ENCODE measurements around the gene TNS1. TPM values are rescaled to one million over a fixed set of nuclear protein-coding genes. Genes with fewer than 3 reads are reported as not detected.

Gene TNS1
- total RNA-seq, 1 donor: 39.0 TPM

- DNase-seq (ENCODE audit: low read depth in 2 of 3, low spot score in 2 of 3): no peak
These were observed 38.3 kb downstream of the TNS1 start for GRCh38 chr2:217964275-217965161.

- DNase-seq (ENCODE audit: low read depth in 2 of 3, low spot score in 2 of 3): no peak
These were observed 42.4 kb downstream of the TNS1 start for GRCh38 chr2:217960351-217960750.

- DNase-seq (ENCODE audit: low read depth in 2 of 3, low spot score in 2 of 3): no peak
These were observed 43.1 kb downstream of the TNS1 start for GRCh38 chr2:217959723-217960122.

GRCh38 chr2:217958884-217959225 lies 43.9 kb downstream of the TNS1 start:
- DNase-seq (ENCODE audit: low read depth in 2 of 3, low spot score in 2 of 3): no peak

- no peak for DNase-seq (ENCODE audit: low read depth in 2 of 3, low spot score in 2 of 3)
These were observed 44.5 kb downstream of the TNS1 start for GRCh38 chr2:217958206-217958883.

- no peak for DNase-seq (ENCODE audit: low read depth in 2 of 3, low spot score in 2 of 3)
These were observed 46.0 kb downstream of the TNS1 start for GRCh38 chr2:217956586-217957457.

GRCh38 chr2:217955881-217956493 lies 46.8 kb downstream of the TNS1 start:
- DNase-seq (ENCODE audit: low read depth in 2 of 3, low spot score in 2 of 3): no peak

- no peak for DNase-seq (ENCODE audit: low read depth in 2 of 3, low spot score in 2 of 3)
These were observed 47.6 kb downstream of the TNS1 start for GRCh38 chr2:217954971-217955740.

- DNase-seq (ENCODE audit: low read depth in 2 of 3, low spot score in 2 of 3): no peak
These were observed 48.3 kb downstream of the TNS1 start for GRCh38 chr2:217954469-217954868.

- no peak for DNase-seq (ENCODE audit: low read depth in 2 of 3, low spot score in 2 of 3)
These were observed 48.7 kb downstream of the TNS1 start for GRCh38 chr2:217954051-217954450.

GRCh38 chr2:217953531-217953932 lies 49.3 kb downstream of the TNS1 start:
- no peak for DNase-seq (ENCODE audit: low read depth in 2 of 3, low spot score in 2 of 3)

- DNase-seq (ENCODE audit: low read depth in 2 of 3, low spot score in 2 of 3): no peak
These were observed 49.7 kb downstream of the TNS1 start for GRCh38 chr2:217953011-217953481.

GRCh38 chr2:217952409-217952808 lies 50.4 kb downstream of the TNS1 start:
- DNase-seq (ENCODE audit: low read depth in 2 of 3, low spot score in 2 of 3): no peak

GRCh38 chr2:217951521-217952247 lies 51.1 kb downstream of the TNS1 start:
- no peak for DNase-seq (ENCODE audit: low read depth in 2 of 3, low spot score in 2 of 3)

GRCh38 chr2:217951091-217951490 lies 51.7 kb downstream of the TNS1 start:
- no peak for DNase-seq (ENCODE audit: low read depth in 2 of 3, low spot score in 2 of 3)

- no peak for DNase-seq (ENCODE audit: low read depth in 2 of 3, low spot score in 2 of 3)
These were observed 52.4 kb downstream of the TNS1 start for GRCh38 chr2:217950401-217950871.

GRCh38 chr2:217949447-217949846 lies 53.3 kb downstream of the TNS1 start:
- DNase-seq (ENCODE audit: low read depth in 2 of 3, low spot score in 2 of 3): no peak

- DNase-seq (ENCODE audit: low read depth in 2 of 3, low spot score in 2 of 3): no peak
These were observed 53.9 kb downstream of the TNS1 start for GRCh38 chr2:217948897-217949296.

GRCh38 chr2:217948351-217948791 lies 54.4 kb downstream of the TNS1 start:
- no peak for DNase-seq (ENCODE audit: low read depth in 2 of 3, low spot score in 2 of 3)

Data from hematopoietic multipotent progenitor cell (in vitro differentiated cells).